Activated CD4-positive, alpha-beta T cell treated with anti-CD3 and anti-CD28 coated beads, Interleukin-2, amount 50 U/mL, for 48 hours (primary cell): ENCODE measurements around the gene FGGY.
A peak's percentile ranks its signal among the peaks of the same experiment; 100 is the strongest.

Experiments
- DNase-seq, 2 experiments: peaks; one replicate each; pipeline ENCODE4 v3.0.0-alpha.2; 2020

The FGGY gene

GRCh38 chr1:59751801-59752200 lies 454.9 kb downstream of the FGGY start:
- DNase-seq = no peak

DNA sequence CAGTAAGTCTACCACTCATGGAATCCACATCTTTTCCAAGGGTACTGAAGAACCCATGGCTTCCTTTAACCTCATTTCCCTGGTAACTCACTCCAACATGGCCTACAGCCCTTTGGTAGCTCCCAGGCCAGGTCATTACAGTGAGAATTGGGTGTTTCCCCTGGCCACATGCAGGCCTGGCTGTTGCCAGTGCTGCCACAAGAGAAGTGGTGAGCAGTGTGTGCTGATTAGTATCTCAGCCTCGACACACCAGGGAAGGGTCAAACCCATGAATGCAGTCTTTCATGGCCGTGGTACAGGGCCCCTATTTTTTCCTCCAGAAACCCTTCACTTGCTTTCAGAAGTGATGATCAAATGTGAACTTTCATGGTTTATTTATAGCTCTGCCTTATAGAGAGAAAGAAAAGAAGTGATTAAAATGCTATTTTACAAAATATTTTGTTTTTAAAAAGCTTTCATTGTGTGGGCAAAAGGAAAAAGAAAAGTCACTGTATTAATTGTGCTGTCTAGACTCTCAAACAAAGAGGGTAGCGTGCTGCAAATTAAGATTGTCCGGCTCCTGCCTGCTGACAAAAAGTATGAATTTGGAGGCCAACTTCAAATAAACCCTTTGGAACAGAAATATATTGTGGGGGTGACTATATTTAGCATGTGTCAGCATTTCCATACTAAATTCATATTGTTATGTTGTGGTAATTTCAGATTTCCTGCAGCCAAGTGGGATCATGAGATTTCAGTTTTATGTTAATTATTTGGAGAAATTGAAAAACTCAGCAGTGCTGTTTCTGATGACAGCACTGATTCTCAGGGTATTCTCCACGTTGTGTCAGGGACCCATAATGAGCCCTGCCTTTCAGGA lies 455.9 kb downstream of the FGGY start:
- no peak for DNase-seq

DNA sequence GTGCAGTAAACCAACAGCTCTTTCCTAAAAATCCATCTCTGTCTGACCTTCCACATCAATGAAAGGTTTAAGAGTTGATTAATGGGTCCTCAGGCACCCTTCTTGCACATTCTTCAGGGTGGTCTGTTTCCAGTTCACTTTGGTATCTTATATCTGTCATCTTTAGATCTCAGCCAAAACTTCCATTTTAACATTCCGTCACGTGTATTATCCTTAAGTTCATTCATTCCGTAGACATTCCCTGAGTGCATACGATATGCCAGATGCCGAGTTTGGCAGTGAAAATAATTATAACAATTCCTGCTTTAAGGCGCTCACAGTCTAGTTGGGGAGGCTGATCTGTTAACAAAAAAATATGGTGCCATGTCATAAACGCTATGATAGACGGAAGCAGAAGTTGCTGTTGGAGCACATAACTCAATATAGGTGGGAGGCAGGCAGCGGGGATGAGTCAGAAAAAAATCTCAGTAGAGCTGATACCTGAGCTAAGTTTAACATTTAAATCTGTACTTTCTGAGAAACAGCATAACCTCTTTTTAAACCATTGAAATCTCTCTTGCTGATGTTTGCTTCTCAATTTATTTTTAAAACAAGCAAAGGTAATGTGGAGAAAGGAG lies 458.3 kb downstream of the FGGY start:
- no peak for DNase-seq

DNA sequence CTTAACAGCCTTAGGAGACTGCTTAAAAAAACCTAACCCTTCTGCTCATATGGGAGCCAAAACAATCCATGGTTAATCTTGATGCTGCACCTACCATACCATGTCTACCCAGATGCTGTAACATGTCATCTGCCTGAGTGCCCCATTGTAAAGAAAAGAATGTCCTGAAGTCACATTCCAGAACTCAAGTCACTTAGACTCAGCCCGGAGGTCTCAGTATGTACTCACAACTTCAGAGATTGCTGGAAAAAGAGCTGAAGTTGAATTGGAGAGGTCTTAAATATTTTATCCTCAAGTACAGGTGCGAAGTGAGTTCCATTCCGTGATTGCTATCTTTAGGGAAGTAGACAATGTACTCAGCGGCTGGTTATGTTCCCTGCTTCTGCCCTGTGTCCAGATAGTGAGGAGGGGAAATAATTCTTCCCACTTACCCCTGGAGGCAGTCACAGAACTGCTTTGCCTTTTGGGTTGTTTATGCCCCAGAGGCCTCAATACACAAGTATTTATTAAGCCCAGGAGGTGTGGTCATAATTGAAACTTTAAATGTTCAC lies 460.4 kb downstream of the FGGY start:
- no peak for DNase-seq

- peak; percentile 66 to 74 for DNase-seq
These were observed 462.4 kb downstream of the FGGY start for GRCh38 chr1:59759156-59759925.

- DNase-seq = no peak
These were observed 464.5 kb downstream of the FGGY start for GRCh38 chr1:59761443-59761842.

DNA sequence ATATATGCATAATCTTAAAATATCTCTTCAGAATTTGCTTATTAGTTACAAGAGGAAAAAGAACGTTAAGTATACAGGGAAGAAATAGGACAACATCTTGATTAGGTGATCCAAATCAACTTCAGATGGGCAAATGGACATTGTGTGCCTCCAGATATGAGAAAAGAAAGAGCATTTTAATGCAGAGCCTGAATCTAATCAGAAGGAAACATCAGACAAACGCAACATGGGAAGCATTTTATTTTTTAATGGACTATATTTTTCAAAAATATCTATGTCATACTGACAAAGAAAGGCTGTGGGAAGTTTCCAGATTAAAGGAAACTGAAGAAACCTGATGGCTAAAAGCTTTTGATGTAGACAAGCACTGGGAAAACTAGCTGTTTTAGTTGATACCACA lies 466.5 kb downstream of the FGGY start:
- no peak for DNase-seq

DNA sequence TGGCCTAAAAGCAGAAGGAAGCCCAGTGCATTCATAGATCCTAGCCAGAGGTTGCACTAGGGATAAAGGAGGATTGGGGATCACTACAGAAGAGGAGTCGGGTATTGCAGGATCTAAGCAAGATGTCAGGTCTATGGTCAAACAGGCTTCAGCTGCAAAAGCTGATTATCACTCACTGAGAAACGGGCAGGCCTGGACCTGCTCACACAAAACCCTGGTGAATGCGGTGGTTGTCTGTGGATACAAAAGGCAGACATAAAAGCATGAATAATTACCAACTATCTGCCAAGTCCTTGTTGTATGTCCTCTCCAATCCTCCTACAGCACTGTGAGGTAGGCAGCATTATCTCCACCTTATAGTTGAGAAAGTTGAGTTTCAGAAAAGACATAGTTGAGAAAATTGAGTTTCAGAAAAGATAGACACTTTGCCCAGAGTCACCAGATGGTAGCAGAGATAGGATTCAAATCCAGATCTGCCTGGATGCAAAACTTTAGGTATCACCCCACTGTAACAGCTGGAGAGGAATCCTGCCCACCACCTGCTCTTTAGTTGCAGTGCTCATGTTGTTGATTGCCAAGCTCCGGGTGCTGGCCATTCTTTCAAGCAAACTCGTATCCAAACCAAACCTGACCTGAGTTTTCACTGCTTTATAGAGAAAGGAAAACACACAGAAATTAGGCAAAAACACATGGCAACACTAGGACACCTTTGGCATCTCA lies 468.3 kb downstream of the FGGY start:
- DNase-seq = no peak

DNA sequence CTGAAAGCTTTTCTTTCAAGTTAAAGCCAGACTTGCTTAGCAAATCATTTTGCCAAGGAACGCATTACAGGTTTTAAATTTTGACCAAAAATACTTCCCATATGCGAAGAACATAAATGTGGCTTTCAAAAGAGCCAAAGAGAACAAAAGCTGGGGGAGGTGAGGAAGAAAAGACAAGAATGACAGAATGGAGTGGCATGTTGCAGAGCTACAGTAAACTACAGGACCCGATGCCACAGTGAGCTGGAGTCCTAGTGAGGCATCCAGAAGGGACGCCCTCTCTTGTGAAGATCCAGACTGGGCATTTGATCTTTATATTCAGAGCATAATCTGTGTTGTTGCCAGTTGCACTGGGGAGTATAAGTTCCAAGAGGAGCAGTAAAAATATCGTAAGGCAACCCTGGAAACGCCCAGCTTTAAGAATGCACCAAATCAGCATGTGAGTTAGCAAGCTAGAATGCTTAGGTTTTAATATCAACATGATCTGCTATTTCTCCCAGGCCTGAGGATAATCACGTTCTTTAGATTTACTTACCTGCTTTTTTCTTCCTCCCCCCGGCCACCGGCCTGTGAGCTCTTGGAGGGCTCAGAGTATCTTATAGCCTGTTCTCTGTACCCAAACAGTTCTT lies 469.4 kb downstream of the FGGY start:
- no peak for DNase-seq

- DNase-seq = no peak
These were observed 470.2 kb downstream of the FGGY start for GRCh38 chr1:59767119-59767518.

- no peak for DNase-seq
These were observed 472.2 kb downstream of the FGGY start for GRCh38 chr1:59768792-59769735.

DNA sequence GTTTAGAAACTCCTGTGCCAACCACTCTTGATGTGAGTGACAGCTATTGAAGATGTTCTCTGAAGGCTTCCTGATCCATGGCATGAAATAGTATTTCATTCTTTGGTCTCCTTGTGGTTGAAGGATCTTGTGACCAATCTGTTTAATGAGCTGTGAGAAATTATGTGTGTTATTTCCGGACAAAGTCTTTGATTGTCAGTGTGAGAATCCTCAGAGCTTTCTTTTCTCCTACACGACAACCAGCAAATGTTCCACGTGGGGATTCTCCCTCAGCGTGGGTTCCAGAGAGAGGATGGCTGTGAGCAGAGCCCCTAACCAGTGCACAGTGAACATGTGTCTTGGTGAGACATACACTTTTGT lies 472.8 kb downstream of the FGGY start:
- DNase-seq = no peak

DNA sequence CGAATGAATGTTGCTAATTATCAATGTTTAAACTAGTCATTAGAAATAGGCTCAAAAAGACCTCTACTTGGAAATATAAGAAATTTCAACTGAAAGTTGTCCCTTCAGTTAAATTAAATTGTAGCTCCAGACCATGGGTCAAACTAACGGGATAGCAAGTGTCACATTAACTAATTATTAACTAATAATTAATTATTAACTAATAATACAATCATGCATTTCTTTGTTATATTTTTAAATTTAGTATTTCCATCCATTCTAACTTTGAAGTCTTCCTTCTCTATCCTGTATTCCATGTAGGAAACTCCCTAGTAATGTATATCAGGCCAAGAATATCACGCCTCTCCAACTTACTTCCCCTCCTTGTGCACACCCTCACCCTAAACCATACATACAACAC lies 474.5 kb downstream of the FGGY start:
- no peak for DNase-seq

DNA sequence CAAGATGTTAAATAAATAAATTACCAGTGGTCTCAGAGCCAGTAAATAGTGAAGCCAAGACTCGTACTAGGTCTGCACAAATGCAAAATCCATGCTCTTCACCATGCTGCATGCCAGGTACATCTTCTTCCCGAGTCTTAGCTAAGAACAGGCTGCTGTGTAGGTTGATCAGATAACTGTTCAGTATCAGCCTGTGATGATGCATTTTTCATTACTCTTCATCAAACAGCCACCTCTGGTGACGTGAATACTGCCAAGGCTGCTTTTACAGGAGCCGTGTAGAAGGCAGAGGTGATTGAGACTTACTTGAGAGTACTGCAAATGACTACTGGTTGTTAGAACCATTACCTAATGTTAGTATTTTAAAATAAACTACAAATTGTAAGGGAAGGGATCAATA lies 478.6 kb downstream of the FGGY start:
- DNase-seq = no peak

DNA sequence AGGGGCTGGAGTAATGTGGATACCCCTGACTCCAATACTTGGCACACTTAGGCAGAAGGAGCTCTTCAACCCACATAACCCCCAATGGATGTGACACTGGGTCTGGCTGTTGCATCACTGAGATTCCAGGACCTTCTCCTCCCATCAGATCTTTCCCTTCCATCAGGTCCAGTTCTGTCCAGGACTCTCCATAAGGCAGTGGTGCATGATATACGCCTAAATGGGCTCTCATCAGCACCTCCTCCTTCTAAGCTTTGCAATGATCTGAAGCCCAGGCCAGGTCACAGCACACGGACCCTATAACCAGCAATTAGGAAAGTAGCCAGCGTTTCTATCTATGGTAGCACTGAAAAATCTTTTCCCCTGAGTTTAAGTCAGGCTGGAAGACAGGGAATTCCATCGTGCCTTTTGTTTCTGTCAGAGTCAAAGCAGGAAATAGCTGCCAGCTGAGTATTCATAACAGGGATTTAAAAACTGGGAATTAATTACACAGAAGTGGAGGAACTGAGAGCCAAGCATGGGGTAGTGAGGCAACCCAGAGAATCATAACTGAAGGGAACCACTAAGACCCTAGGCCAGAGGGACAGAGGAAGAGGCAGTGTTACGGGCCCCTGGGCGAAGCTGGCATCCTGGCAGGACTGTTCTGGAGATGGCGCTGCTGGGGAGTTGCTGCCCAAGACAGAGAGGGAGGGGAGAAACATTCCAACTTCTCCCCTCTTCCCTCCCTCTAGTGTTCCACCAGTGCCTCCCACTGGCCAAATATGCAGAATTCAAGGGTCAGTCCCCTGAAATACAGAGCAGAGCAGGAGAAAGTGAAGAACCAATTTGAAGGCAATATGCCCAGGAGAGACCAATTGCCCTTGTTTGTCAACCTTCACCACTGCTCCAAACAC lies 480.3 kb downstream of the FGGY start:
- DNase-seq = no peak

DNA sequence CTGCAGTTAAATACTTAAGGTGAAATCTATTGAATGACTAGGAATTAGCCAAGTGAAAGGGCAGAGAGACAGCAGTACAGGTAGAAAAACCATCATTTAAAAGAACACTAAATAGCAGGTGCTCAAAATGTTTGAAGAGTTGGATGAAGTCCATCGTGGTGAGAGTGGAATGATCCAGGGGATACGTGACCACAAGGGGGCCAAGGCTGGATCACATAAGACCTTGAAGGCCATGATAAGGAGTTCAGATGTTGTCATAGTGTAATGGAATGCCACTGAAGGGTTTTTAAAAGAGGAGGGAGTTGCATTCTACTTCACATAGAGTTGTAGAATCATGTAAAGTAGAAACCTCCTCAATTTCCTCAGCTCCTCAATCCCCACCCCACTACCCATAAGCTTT lies 483.1 kb downstream of the FGGY start:
- no peak for DNase-seq

DNA sequence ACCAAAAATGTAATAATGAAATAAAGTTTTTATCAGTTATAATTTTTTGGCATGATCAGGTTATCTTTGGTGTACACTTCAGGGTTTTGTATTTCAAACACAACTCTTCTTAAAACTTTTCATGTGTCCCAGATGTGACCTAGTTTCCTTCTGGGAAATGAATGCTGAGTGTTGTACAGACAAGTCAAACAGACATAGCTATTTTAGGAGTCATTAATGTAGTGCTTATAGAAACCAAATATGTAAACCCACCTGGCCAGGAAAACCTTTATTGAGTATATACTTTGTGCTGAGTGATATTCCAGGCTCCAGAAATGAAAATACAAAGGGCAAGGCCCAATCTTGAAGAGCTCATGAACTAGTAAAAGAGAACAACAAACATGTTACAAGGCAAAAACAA lies 491.9 kb downstream of the FGGY start:
- no peak for DNase-seq

GRCh38 chr1:59798600-59798999 lies 501.7 kb downstream of the FGGY start:
- DNase-seq = no peak

GRCh38 chr1:59803458-59804038 lies 506.7 kb downstream of the FGGY start:
- DNase-seq = no peak

- no peak for DNase-seq
These were observed 507.4 kb downstream of the FGGY start for GRCh38 chr1:59804301-59804700.
